GM18508 (cell line): ENCODE data around the gene MIOS.

ENCODE experiments used
- ATAC-seq: cut with Tn5 transposase; IDR thresholded peaks from one replicate; pipeline ENCODE4 v1.9.1; 2021; ENCODE audit warnings: moderate number of reproducible peaks; ENCODE audit not compliant: insufficient read depth, unreplicated experiment

MIOS gene

DNA sequence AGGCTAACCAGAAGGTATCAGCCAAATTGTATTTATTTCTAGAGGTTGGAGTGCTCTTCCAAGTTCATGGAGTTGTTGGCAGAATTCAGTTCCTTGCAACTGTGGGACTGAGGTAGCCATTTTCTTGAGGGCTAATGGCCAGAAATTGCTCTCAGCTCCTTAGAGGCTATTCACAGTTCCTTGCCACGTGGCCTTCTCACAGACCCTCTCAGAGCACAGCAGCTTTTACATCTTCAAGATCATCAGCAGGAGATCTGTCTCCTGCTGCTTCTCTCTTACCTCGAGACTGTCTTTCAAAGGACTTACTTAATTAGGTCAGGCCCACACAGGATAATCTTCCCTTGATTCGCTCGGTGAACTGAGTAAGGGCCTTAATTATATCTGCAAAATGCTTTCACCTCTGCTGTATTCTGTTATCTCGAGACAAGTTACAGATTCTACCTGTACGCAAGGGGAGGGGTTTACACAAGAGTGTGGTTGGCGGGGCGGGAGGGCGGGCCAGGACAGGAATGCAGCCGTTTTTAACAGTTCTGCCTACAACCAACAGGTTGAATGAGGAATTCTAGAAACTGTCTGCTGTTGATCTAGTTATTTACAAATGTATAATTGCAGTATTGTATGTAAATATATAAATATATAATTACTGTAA is 15.0 kb downstream of the MIOS start:
- no peak for ATAC-seq

- ATAC-seq = no peak
These were observed 15.9 kb downstream of the MIOS start for GRCh38 chr7:7582596-7582995.

DNA sequence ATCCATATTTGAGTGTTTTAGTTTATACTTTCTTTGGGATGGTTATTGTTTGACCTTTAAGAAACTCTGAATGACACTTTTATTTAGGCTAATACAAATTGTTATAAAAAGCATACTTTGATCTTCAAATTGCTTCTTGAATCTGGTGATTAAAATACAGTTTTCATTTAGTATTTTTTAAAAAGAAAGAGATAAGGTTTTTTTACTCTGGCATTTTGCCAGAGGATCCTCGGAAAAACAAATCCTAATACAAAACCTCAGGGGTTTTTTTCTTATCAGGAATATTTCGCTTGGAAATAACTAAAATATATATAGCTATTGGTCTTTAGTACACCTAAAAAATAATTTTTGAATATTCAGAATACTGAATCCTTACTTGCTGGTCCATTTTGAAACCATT is 17.0 kb downstream of the MIOS start:
- no peak for ATAC-seq

- ATAC-seq = no peak
These were observed 18.0 kb downstream of the MIOS start for GRCh38 chr7:7584653-7585052.

DNA sequence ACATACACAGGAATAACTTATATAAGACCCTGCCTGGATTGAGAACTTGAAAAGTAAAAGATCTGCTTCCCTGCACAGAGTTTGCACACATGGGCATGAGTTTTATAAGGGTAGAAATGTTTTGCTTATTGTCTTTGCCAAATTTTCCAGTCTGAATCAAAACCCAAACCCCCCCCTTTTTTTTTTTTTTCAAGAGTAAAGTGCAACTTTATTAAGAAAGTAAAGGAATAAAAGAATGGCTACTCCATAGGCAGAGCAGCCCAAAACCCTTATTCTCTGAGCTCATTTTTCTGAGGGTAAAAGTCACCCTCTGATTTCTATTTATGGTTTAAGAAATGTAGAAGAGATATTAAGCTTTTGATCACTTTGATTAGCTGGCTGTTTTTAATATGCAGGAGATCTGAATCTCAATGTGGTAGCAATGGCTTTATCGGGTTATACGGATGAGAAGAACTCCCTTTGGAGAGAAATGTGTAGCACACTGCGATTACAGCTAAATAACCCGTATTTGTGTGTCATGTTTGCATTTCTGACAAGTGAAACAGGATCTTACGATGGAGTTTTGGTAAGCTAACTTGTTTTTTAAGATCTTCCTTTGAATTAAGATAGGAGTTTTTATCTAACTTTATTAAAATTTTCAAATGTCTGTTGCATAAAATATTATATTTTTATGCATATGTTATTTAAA is 18.7 kb downstream of the MIOS start:
- ATAC-seq = no peak

- no peak for ATAC-seq
These were observed 28.8 kb downstream of the MIOS start for GRCh38 chr7:7595451-7595850.

DNA sequence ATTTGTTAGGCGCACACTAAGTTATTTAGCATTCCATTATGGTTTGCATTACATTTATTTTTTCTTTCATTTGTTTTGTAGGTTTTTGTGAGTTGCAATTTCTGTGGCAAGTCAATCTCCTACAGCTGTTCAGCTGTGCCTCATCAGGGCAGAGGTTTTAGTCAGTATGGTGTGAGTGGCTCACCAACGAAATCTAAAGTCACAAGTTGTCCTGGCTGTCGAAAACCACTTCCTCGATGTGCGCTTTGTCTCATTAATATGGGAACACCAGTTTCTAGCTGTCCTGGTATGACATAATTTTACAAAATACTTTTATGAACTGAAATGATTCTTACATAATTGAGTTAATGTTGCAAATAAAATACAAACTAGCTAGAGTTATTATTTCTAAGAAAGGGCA is 29.5 kb downstream of the MIOS start:
- no peak for ATAC-seq

GRCh38 chr7:7607010-7607409 is 40.3 kb downstream of the MIOS start:
- no peak for ATAC-seq

- ATAC-seq = no peak
These were observed 42.6 kb downstream of the MIOS start for GRCh38 chr7:7609330-7609729.

DNA sequence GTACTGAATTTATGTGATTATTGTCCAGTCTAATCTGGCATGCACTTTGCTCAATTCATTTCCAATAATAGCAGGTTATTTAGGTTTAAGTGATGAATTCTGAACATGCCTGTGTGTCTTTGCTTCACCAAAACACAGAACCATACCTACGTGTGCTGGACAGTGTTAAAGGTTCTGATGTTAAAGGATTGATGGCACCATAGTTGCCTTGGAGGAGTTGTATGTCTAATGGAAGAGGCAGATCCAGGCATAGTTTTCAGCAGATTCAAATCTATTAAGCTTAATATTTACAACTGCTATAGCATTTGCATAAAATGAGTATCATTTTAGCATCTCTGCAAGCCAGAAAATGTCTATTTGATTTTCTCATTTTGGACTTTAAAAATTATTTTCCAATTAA is 45.8 kb downstream of the MIOS start:
- ATAC-seq = no peak

DNA sequence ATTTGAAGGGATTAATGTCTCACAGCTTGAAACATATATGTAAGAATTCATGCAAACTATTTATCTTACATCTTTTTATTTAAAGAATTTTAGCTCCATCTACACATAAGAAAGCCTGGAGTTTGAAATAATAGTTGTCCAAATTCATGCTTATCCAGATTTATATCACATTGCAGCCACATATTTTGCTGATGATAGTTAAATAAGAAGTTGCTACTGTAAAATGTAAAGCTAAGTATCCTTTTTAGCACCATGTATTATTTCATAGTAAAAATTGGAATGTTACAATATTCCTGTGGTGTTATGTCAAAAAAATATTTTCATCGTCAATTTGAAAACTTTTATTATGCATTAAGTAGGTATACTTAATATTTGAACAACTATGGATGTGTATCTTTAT is 46.5 kb downstream of the MIOS start:
- no peak for ATAC-seq

DNA sequence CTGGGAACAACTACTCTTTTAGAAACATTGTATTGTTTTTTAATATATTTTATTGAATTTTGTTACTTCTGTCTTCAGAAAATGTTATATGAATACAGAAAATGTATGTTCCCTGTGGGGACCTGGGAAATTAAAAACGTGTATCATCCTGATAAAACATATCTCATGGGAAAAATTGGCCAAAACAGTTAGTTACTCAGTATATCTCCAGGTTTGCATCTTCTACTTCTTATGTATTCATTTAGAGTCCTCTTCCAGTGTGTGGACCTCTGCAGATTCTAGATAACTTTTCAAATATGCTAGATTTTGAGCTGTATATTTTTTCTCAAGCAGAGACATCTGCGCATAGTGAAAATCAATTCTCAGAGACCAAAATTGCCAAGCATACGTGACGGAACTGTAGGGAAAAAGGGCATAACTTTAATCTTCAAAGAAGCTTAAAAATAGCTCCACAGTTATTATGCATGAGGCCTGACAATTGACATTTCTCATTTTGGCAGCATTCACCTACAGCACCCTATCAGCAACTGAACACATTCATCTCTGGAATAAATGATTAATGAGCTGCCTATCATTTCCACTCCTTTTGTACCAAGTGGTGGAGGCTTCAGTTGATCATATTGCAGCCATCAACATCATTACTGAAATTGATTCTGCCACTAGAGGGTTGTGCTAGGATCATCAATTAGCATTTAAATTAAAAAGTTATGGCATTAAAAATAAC is 47.5 kb downstream of the MIOS start:
- ATAC-seq = no peak

GRCh38 chr7:7617550-7617949 is 50.9 kb downstream of the MIOS start:
- no peak for ATAC-seq

DNA sequence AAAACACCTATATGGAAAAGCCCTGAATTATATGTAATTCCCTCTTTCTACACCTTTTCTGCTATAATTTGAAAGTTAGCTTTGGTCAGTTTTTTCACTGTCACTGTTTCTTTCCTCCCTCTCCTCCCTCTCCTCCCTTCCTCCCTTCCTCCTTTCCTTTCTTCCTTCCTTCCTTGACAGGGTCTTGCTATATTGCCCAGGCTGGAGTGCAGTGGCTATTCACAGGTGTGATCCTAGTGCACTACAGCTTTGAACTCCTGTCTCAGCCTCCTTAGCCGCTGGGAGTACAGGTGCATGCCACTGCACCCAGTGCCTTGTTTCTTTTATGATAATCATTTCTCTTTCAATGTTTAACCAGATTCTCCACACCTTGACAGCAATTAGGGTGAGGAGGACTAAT is 51.7 kb downstream of the MIOS start:
- ATAC-seq = no peak

DNA sequence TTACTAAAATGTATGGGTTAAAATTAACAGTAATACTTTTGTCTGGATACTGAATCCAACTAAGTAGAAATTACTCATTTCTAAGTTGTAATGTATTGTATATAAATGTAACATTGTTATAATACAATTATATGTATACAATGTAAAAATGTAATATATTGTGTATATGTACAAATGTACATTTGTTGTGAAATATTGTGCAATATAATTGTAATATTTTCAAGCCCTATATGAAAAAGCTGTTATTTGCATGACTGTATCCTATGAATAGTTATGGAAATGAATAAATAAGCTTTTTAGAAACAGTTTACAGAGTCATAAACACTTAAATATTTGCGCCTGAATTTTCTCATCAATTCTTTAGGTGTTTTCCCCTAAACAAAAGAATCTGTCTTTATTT is 53.6 kb downstream of the MIOS start:
- no peak for ATAC-seq

DNA sequence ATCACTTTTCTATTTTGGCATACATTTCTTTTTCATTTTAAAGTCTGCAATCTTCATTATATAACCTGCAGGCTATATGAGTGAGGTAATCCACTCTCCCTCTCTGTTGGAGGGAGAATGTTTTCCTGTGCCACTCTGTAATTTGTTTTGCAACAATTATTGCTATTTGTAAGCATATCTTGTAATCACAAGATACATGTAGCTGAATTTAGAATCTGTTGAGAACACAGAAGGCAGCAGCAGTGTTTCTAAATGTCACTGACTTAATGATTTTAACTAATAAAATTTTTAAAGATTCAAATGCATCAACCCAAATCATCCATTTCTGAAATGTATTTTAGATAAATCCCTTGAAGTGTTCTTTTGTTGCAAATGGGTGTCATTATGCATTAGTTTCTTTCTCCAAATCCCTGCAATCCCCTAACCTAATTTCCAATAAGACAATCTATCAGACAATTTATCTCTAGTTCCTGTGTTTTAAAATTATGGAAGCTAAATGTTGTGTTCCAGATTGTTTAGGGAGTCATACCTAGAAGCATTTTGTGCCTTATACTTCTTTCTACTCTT is 54.0 kb downstream of the MIOS start:
- no peak for ATAC-seq

GRCh38 chr7:7628476-7628875 is 61.8 kb downstream of the MIOS start:
- no peak for ATAC-seq

GRCh38 chr7:7630626-7631329 is 64.1 kb downstream of the MIOS start:
- no peak for ATAC-seq

DNA sequence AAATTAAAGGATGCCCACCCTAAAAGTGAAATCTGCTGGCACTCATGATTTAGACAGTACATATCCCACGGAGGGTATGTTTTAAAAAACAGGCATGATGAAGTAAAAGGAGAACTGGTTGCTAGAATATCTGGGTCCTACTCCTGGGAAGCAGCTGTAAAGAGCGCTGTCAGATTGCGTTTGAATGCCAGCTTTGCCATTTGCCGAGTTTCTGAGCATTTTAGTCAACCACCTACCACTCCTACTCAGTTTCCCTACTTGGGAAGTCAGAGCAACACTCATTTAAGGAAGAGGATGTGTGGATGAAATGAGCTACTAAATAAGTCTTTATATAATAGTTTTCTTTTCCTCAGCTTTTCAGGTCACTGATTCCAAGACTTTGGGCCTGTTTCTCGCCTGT is 72.7 kb downstream of the MIOS start:
- no peak for ATAC-seq

DNA sequence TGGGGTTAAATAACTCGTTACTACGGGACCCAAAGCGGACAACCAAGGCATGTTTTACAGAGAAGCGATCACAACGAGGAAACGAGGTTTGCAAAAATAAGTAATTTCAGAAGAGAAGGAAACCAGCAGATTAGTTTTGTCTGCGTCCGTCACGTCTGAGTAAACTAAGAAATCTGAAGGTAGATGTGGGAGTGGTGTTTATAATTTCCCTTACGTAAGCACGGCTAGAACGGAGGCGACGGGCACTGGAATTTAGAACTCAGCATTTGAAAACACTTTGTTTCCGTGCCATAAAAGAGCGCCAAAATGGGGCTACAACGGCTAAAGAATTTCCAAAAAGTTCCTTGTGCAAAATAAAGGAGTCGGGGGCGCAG is 73.2 kb downstream of the MIOS start:
- ATAC-seq = no peak
